ENCODE data around the gene PI4KA.
"Not testable (repeated sequence)": the region's sequence is repeated elsewhere in the genome, so short reads cannot be mapped to it uniquely, and the experiment has no call there.

The PI4KA gene

GRCh38 chr22:20666560-20666959 is 192.1 kb downstream of the PI4KA start:
- no peak for DNase-seq (ENCODE audit: low read depth in 2 of 2)

GRCh38 chr22:20664594-20664959 is 194.0 kb downstream of the PI4KA start:
- DNase-seq (ENCODE audit: low read depth in 2 of 2): no peak

- no peak for DNase-seq (ENCODE audit: low read depth in 2 of 2)
Observed at GRCh38 chr22:20663941-20664593, 194.5 kb downstream of the PI4KA start.

- DNase-seq (ENCODE audit: low read depth in 2 of 2): no peak
Observed at GRCh38 chr22:20663137-20663828, 195.3 kb downstream of the PI4KA start.

- not testable (repeated sequence) for DNase-seq (ENCODE audit: low read depth in 2 of 2)
Observed at GRCh38 chr22:20662524-20663036, 196.0 kb downstream of the PI4KA start.

- no peak for DNase-seq (ENCODE audit: low read depth in 2 of 2)
Observed at GRCh38 chr22:20661473-20661872, 197.1 kb downstream of the PI4KA start.

GRCh38 chr22:20660441-20661054 is 198.1 kb downstream of the PI4KA start:
- no peak for DNase-seq (ENCODE audit: low read depth in 2 of 2)

GRCh38 chr22:20659920-20660319 is 198.7 kb downstream of the PI4KA start:
- DNase-seq (ENCODE audit: low read depth in 2 of 2): no peak

GRCh38 chr22:20659258-20659657 is 199.4 kb downstream of the PI4KA start:
- no peak for DNase-seq (ENCODE audit: low read depth in 2 of 2)

- DNase-seq (ENCODE audit: low read depth in 2 of 2): no peak
Observed at GRCh38 chr22:20658433-20659222, 200.0 kb downstream of the PI4KA start.

- no peak for DNase-seq (ENCODE audit: low read depth in 2 of 2)
Observed at GRCh38 chr22:20657963-20658362, 200.6 kb downstream of the PI4KA start.

Measured in stimulated activated CD8-positive, alpha-beta memory T cell treated with anti-CD3 and anti-CD28 coated beads, Interleukin-2, amount 100 ng/mL, for 48 hours (primary cell).